BLaER1 treated with 17β-estradiol and CSF1 and Interleukin-3, amounts not matched to agents 10 nM and 100 nM (cell line): ENCODE data around the gene MUC4.

Source experiments
- H3K27ac ChIP-seq, 11 experiments: shearing (Covaris generic); formaldehyde crosslinking; 2 replicates each; pipeline ENCODE4 v1.8.1; 2022
- H3K27me3 ChIP-seq, 11 experiments: shearing (Covaris generic); formaldehyde crosslinking; 2 replicates each; pipeline ENCODE4 v1.8.1; 2022
- H3K36me3 ChIP-seq, 11 experiments: shearing (Covaris generic); formaldehyde crosslinking; 2 replicates each; pipeline ENCODE4 v1.8.1; 2022
- H3K4me1 ChIP-seq, 10 experiments: shearing (Covaris generic); formaldehyde crosslinking; 2 replicates each; pipeline ENCODE4 v1.8.1; 2022
- H3K4me2 ChIP-seq, 11 experiments: shearing (Covaris generic); formaldehyde crosslinking; 2 replicates each; pipeline ENCODE4 v1.8.1; 2022
- H3K4me3 ChIP-seq, 10 experiments: shearing (Covaris generic); formaldehyde crosslinking; 2 replicates each; pipeline ENCODE4 v1.8.1; 2022
- H3K9ac ChIP-seq, 11 experiments: shearing (Covaris generic); formaldehyde crosslinking; 2 replicates each; pipeline ENCODE4 v1.8.1; 2022
- H3K9me3 ChIP-seq, 11 experiments: shearing (Covaris generic); formaldehyde crosslinking; replicated peaks in 1 of 11; 2 replicates each; pipeline ENCODE4 v1.8.1; 2022
- H4K20me1 ChIP-seq, 11 experiments: shearing (Covaris generic); formaldehyde crosslinking; 2 replicates each; pipeline ENCODE4 v1.8.1; 2022
- Cebpa-rat ChIP-seq, 11 experiments: shearing (Covaris generic); IDR thresholded peaks; 2 replicates each; pipeline ENCODE4 v1.8.1; 2022

MUC4 gene

DNA sequence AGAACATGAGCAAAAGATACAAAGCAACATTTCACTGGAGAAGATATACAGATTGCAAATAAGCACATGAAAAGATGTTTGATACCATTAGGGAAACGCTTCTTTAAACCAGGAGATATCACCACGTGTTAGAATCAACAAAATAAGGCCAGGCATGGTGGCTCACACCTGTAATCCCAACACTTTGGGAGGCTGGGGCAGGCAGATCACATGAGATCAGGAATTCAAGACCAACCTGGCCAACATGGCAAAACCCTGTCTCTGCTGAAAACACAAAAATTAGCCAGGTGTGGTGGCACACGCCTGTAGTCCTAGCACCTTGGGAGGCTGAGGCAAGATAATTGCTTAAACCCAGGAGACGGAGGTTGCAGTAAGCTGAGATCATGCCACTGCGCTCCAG, 111.4 kb downstream of the MUC4 start:
- Histone ChIP-seq H4K20me1 (peaks cover 0 to 21% (median 0%) of the 10 kb centered on the region in 11 experiments; a peak in 5 of 22 replicates), H3K4me3 (no peak overlapping the region), H3K36me3 (peaks cover 25 to 63% (median 35%) of the 10 kb centered on the region in 11 experiments), H3K9ac (no peak overlapping the region), H3K27me3 (no peaks in the 10 kb centered on the region), H3K9me3 (no peaks in the 10 kb centered on the region), H3K4me1 (peaks cover 0 to 32% (median 4%) of the 10 kb centered on the region in 10 experiments; a peak in 10 of 20 replicates), H3K4me2 (no peak overlapping the region), H3K27ac (no peak overlapping the region)
- no peak for TF ChIP-seq Cebpa-rat (IDR thresholded peaks at IDR 0.05)

- Histone ChIP-seq H4K20me1 (peaks cover 0 to 21% (median 0%) of the 10 kb centered on the region in 11 experiments; a peak in 5 of 22 replicates), H3K4me1 (peaks cover 0 to 32% (median 4%) of the 10 kb centered on the region in 10 experiments; a peak in 10 of 20 replicates), H3K9ac (no peak overlapping the region), H3K27ac (no peak overlapping the region), H3K4me2 (no peak overlapping the region), H3K4me3 (no peak overlapping the region), H3K36me3 (peaks cover 26 to 68% (median 39%) of the 10 kb centered on the region in 11 experiments), H3K27me3 (no peaks in the 10 kb centered on the region), H3K9me3 (peaks cover 0 to 2% (median 1%) of the 10 kb centered on the region in 11 experiments; a peak in 4 of 22 replicates)
- TF ChIP-seq Cebpa-rat (IDR thresholded peaks at IDR 0.05): no peak
Observed at GRCh38 chr3:195699860-195700259, 111.9 kb downstream of the MUC4 start.

DNA sequence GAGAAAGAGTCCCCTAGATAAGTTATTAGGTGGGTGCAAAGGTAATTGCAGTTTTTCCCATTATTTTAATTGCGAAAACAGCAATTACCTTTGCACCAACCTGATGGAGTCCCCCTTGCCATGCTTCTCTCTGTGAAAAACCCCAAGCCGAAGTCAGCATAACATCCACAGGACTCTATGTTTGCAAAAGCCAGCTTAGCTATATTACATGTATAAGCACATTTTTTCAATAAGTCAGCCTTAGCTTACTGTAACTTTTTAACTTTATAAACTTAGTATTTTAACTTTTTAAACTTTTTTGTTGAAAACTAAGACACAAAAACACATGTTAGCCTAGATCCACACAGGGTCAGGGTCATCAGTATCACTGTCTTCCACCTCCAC, 112.3 kb downstream of the MUC4 start:
- no peak overlapping the region for H3K27ac ChIP-seq
- H3K4me1 ChIP-seq: peaks cover 0 to 32% (median 4%) of the 10 kb centered on the region in 10 experiments; a peak in 10 of 20 replicates
- TF ChIP-seq Cebpa-rat (IDR thresholded peaks at IDR 0.05): no peak
- H3K27me3 ChIP-seq: no peaks in the 10 kb centered on the region
- H3K9me3 ChIP-seq: peaks cover 0 to 7% (median 4%) of the 10 kb centered on the region in 11 experiments; a peak in 7 of 22 replicates
- no peak overlapping the region; a peak in 1 of 22 replicates for H3K4me2 ChIP-seq
- H3K36me3 ChIP-seq: peaks cover 29 to 72% (median 44%) of the 10 kb centered on the region in 11 experiments
- no peak overlapping the region for H3K9ac ChIP-seq
- no peak overlapping the region for H3K4me3 ChIP-seq
- H4K20me1 ChIP-seq: peaks cover 0 to 22% (median 0%) of the 10 kb centered on the region in 11 experiments; a peak in 5 of 22 replicates

DNA sequence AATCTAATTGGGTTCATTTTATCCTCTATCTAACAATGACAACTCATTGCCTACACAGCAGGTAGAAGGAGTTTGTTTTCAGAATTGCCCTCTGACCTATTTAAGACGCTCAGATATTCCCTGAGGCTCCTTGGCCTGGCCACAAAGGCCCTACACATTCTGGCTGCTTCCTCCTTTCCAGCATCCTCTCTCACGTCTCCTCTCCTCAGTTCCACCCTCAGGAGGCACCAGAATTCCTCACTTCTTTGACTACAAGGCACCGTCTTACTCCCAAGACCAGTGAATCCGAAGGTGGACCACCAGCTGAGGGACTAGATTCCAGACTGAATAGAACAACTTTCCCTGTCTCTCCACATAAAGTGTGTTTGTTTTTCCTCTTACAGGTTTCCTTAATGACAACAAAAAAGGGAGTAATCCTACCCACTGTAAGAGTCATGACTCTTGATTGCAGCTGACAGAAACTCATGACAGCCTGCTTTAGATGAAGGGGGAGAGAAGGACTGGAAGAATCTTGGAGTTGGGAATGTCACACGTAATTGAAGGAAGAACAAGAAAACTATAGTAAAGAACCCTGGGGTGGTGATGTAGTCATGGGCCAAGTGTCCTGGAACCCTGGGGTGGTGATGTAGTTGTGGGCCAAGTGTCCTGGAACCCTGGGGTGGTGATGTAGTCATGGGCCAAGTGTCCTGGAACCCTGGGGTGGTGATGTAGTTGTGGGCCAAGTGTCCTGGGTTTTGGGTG, 112.9 kb downstream of the MUC4 start:
- Histone ChIP-seq H3K27ac (peak overlapping the region in 1 of 11 experiments; percentile 6; a peak in 1 of 22 replicates), H3K36me3 (peaks cover 35 to 78% (median 50%) of the 10 kb centered on the region in 11 experiments), H3K4me1 (peaks cover 0 to 32% (median 4%) of the 10 kb centered on the region in 10 experiments; a peak in 10 of 20 replicates), H3K4me3 (no peak overlapping the region), H3K9ac (no peak overlapping the region), H4K20me1 (peaks cover 0 to 27% (median 0%) of the 10 kb centered on the region in 11 experiments; a peak in 5 of 22 replicates), H3K27me3 (no peaks in the 10 kb centered on the region), H3K9me3 (peaks cover 0 to 13% (median 4%) of the 10 kb centered on the region in 11 experiments; a peak in 7 of 22 replicates), H3K4me2 (no peak overlapping the region; a peak in 1 of 22 replicates)
- TF ChIP-seq Cebpa-rat (IDR thresholded peaks at IDR 0.05): no peak

DNA sequence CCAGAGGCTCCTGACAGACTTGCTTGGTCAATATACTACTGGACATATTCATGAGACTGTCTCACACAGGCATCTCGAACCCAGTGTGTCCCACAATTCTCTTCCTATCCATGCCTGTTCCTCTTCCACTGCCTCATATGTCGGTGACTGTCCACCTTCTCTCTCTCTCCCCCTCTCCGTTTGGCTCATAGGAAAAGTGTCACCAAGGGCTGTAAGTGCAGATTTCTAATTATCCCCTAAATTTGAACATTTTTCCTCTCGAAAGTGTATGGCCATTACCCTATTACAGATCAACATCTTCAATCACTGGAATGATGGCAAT, 113.4 kb downstream of the MUC4 start:
- Histone ChIP-seq H3K4me2 (0 out of 22 replicates have a peak overlapping the region, but pooled peaks of 2 of the 11 experiments have one; percentile 8 to 34), H3K27ac (peak overlapping the region in 2 of 11 experiments; percentile 2 to 6; a peak in 2 of 22 replicates), H3K4me3 (no peak overlapping the region), H3K9ac (no peak overlapping the region), H3K27me3 (no peaks in the 10 kb centered on the region), H3K36me3 (peaks cover 40 to 83% (median 55%) of the 10 kb centered on the region in 11 experiments), H3K4me1 (peaks cover 0 to 32% (median 4%) of the 10 kb centered on the region in 10 experiments; a peak in 10 of 20 replicates), H4K20me1 (peaks cover 0 to 27% (median 0%) of the 10 kb centered on the region in 11 experiments; a peak in 5 of 22 replicates), H3K9me3 (peaks cover 0 to 14% (median 4%) of the 10 kb centered on the region in 11 experiments; a peak in 7 of 22 replicates)
- TF ChIP-seq Cebpa-rat (IDR thresholded peaks at IDR 0.05): no peak

GRCh38 chr3:195697582-195698324, 114.0 kb downstream of the MUC4 start:
- H3K9ac ChIP-seq: no peak overlapping the region

More at GRCh38 chr3:195697582-195698324, 114.0 kb downstream of the MUC4 start:
- TF ChIP-seq Cebpa-rat (IDR thresholded peaks at IDR 0.05): no peak
- Histone ChIP-seq H3K4me2 (peak overlapping the region in 4 of 11 experiments; percentile 6 to 34 (median 12); a peak in 4 of 22 replicates), H3K27me3 (no peaks in the 10 kb centered on the region), H4K20me1 (peaks cover 0 to 31% (median 0%) of the 10 kb centered on the region in 11 experiments; a peak in 6 of 22 replicates), H3K36me3 (peaks cover 46 to 89% (median 60%) of the 10 kb centered on the region in 11 experiments), H3K4me1 (peaks cover 0 to 32% (median 4%) of the 10 kb centered on the region in 10 experiments; a peak in 10 of 20 replicates), H3K9me3 (peaks cover 0 to 14% (median 4%) of the 10 kb centered on the region in 11 experiments; a peak in 7 of 22 replicates), H3K4me3 (no peak overlapping the region), H3K27ac (peak overlapping the region in 2 of 11 experiments; percentile 2 to 6; a peak in 2 of 22 replicates)
